Endothelial cell of umbilical vein (primary cell): ENCODE results near the gene LOXHD1.

Source experiments
- CTCF ChIP-seq, 2 donors: IDR thresholded peaks; 1 replicate in 1 of 2; 2 replicates in 1 of 2; pipeline ENCODE4 v1.5.1; 2011; ENCODE audit warnings: low read length in 2 of 2, mild to moderate bottlenecking in 2 of 2, moderate library complexity in 2 of 2, control low read depth in 1 of 2, inconsistent platforms in 1 of 2, low read depth in 1 of 2; ENCODE audit not compliant: insufficient read depth in 1 of 2; ENCODE audit errors: extremely low read depth in 1 of 2
- EZH2 ChIP-seq: IDR thresholded peaks from 2 replicates; pipeline ENCODE4 v1.6.1; 2012; ENCODE audit warnings: borderline replicate concordance, low read depth, mild to moderate bottlenecking, moderate library complexity, low read length, inconsistent platforms; ENCODE audit not compliant: severe bottlenecking
- POLR2A ChIP-seq: IDR thresholded peaks from 2 replicates; pipeline ENCODE4 v1.6.1; 2012; ENCODE audit warnings: low read depth, mild to moderate bottlenecking, control low read depth, low read length
- POLR2AphosphoS5 ChIP-seq: IDR thresholded peaks from 2 replicates; pipeline ENCODE4 v1.6.1; 2012; ENCODE audit warnings: low read depth, mild to moderate bottlenecking, control low read depth, low read length, moderate library complexity; ENCODE audit not compliant: insufficient read depth

GRCh38 chr18:46696702-46697101 is 39.7 kb upstream of the LOXHD1 start:
- TF ChIP-seq POLR2AphosphoS5 (no peak), CTCF (IDR thresholded peaks at IDR 0.05; ENCODE audit: extremely low read depth in 1 of 2, insufficient read depth in 1 of 2, low read depth in 1 of 2, low read length in 2 of 2) (no peak), EZH2 (no peak), POLR2A (no peak)
